ENCODE measurements around the gene COG7. TPM values are rescaled to one million over a fixed set of nuclear protein-coding genes. Genes with fewer than 3 reads are reported as not detected.

Gene COG7
- total RNA-seq, 1 experiment from 2014 or later, result 17.9 TPM

DNA sequence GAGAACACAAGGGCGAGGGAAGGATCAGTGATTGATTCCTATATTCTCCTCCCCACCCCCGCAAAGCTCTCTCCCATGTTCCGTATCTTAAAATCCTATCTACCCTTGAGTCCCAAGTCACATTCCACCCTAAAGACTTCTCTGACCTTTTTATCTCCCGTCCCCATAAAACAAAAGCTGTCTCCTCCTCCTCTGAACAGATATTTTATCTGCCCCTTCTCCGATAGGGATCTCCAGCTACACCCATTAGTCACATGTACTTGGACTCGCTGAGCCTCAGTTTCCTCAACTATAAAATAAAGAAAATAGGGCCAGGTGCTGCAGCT, 44.5 kb upstream of the COG7 start:
- no peaks in the 10 kb centered on the region for H3K9me3 Mint-ChIP-seq

More for the DNA sequence above, 44.5 kb upstream of the COG7 start:
- Histone ChIP-seq H4K5ac (ENCODE audit: insufficient read length, low read depth, low read length) (no peak overlapping the region), H3K18ac (ENCODE audit: insufficient read length, low read depth, low read length) (no peak overlapping the region), H3K56ac (ENCODE audit: insufficient read length, low read depth, low read length) (no peak overlapping the region), H2BK5ac (ENCODE audit: insufficient read length, low read length) (no peak overlapping the region), H2BK15ac (ENCODE audit: low read depth, low read length) (no peak overlapping the region), H2AK5ac (ENCODE audit: insufficient read length, low read length) (no peak overlapping the region), H3K9ac (ENCODE audit: extremely low read depth, insufficient read length, low read length) (no peak overlapping the region), H3K27me3 (ENCODE audit: insufficient read depth, low read length) (no peaks in the 10 kb centered on the region), H3K4ac (ENCODE audit: low read depth, low read length) (no peak overlapping the region), H2AFZ (ENCODE audit: low read length) (no peak overlapping the region), H2BK20ac (ENCODE audit: low read depth, low read length, poor library complexity, severe bottlenecking) (no peak overlapping the region), H3K9me3 (ENCODE audit: control insufficient read depth, low read depth, low read length) (no peaks in the 10 kb centered on the region), H3K27ac (ENCODE audit: insufficient read length, low read depth, low read length) (no peak overlapping the region), H3K79me2 (ENCODE audit: insufficient read depth, low read length) (peaks cover 10% of the 10 kb centered on the region; the same call in 1 of the 2 replicates), H4K20me1 (ENCODE audit: control insufficient read depth, insufficient read depth, insufficient read length) (no peaks in the 10 kb centered on the region), H2BK120ac (ENCODE audit: low read depth, low read length, poor library complexity, severe bottlenecking) (no peak overlapping the region), H4K91ac (ENCODE audit: insufficient read length, low read depth, low read length) (no peak overlapping the region), H4K8ac (replicated peaks; ENCODE audit: insufficient read length, low read depth, low read length) (no peak overlapping the region), H3T11ph (ENCODE audit: low read length) (no peak overlapping the region), H3K14ac (ENCODE audit: insufficient read depth, low read length) (no peak overlapping the region), H3K4me1 (ENCODE audit: insufficient read depth, low read length) (no peaks in the 10 kb centered on the region), H2BK12ac (ENCODE audit: insufficient read length, low read depth, low read length) (no peak overlapping the region), H3K23me2 (ENCODE audit: insufficient read length, low read depth, low read length, poor library complexity, severe bottlenecking) (no peaks in the 10 kb centered on the region), H3K4me2 (ENCODE audit: insufficient read depth, insufficient read length, low read length) (no peak overlapping the region), H3K79me1 (ENCODE audit: insufficient read depth, low read depth, low read length, poor library complexity, severe bottlenecking) (peaks cover 3% of the 10 kb centered on the region), H3K23ac (ENCODE audit: insufficient read length, low read depth, low read length) (no peak overlapping the region)
- DNase-seq, result no peak
- TF ChIP-seq, protein P1, sequence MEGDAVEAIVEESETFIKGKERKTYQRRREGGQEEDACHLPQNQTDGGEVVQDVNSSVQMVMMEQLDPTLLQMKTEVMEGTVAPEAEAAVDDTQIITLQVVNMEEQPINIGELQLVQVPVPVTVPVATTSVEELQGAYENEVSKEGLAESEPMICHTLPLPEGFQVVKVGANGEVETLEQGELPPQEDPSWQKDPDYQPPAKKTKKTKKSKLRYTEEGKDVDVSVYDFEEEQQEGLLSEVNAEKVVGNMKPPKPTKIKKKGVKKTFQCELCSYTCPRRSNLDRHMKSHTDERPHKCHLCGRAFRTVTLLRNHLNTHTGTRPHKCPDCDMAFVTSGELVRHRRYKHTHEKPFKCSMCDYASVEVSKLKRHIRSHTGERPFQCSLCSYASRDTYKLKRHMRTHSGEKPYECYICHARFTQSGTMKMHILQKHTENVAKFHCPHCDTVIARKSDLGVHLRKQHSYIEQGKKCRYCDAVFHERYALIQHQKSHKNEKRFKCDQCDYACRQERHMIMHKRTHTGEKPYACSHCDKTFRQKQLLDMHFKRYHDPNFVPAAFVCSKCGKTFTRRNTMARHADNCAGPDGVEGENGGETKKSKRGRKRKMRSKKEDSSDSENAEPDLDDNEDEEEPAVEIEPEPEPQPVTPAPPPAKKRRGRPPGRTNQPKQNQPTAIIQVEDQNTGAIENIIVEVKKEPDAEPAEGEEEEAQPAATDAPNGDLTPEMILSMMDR (conservative IDR thresholded peaks at IDR 0.05), result no peak
- H3K27ac Mint-ChIP-seq, result peak overlapping the region; percentile 12 to 86 (median 59); a peak in 5 of 7 replicates
- no peak overlapping the region for H3K4me3 Mint-ChIP-seq
- no CpG with 5 or more reads among the region's 6 CpGs for WGBS (ENCODE audit: extremely low coverage, insufficient read length, low lambda C conversion rate)
- peaks cover 28 to 30% of the 10 kb centered on the region in 2 experiments for H3K4me1 Mint-ChIP-seq
- no peaks in the 10 kb centered on the region for H3K27me3 Mint-ChIP-seq (ENCODE audit: low read depth)
- peaks cover 18 to 63% (median 56%) of the 10 kb centered on the region in 3 experiments; a peak in 6 of 7 replicates for H3K36me3 Mint-ChIP-seq (ENCODE audit: insufficient read depth in 1 of 3, low read depth in 3 of 3)

Data from H9 (cell line).